Heart left ventricle (tissue), 16 donors: ENCODE measurements around the gene RBP4. TPM values are rescaled to one million over a fixed set of nuclear protein-coding genes. Genes with fewer than 3 reads are reported as not detected.
A peak's percentile ranks its signal among the peaks of the same experiment; 100 is the strongest.

Source experiments
- ATAC-seq, 4 donors: fragments of 200-7000 bp; cut with Tn5 transposase; one replicate each; pipeline ENCODE4 v1.9.1; 2020 to 2022; ENCODE audit warnings: moderate library complexity in 4 of 4, mild to moderate bottlenecking in 3 of 4, moderate number of reproducible peaks in 1 of 4
- DNase-seq, 5 donors: peaks; one replicate each; pipeline ENCODE4 v3.0.0-alpha.2; 2020
- H3K27ac ChIP-seq, 12 donors: fragments of 200-600 bp; sonication (generic) in 4 of 12; one replicate each; pipeline versions ENCODE4 v1.5.0 to v1.8.0; 2016 to 2022; ENCODE audit warnings: mild to moderate bottlenecking in 2 of 12
- H3K27me3 ChIP-seq, 9 donors: fragments of 200-600 bp; sonication (generic) in 2 of 9; one replicate each; pipeline versions ENCODE4 v1.5.1 to v1.8.0; 2016 to 2022; ENCODE audit warnings: mild to moderate bottlenecking in 3 of 9
- H3K36me3 ChIP-seq, 9 donors: fragments of 200-600 bp; sonication (generic) in 2 of 9; one replicate each; pipeline versions ENCODE4 v1.5.0 to v1.8.0; 2018 to 2022; ENCODE audit warnings: mild to moderate bottlenecking in 2 of 9
- H3K4me1 ChIP-seq, 12 donors: fragments of 200-600 bp; sonication (generic) in 4 of 12; one replicate each; pipeline versions ENCODE4 v1.5.0 to v1.8.0; 2016 to 2022; ENCODE audit warnings: mild to moderate bottlenecking in 3 of 12
- H3K4me3 ChIP-seq, 12 donors: fragments of 200-600 bp; sonication (generic) in 4 of 12; one replicate each; pipeline versions ENCODE4 v1.5.0 to v1.8.0; 2017 to 2022; ENCODE audit warnings: mild to moderate bottlenecking in 9 of 12, moderate library complexity in 4 of 12
- H3K9me3 ChIP-seq, 12 donors: fragments of 200-600 bp; sonication (generic) in 4 of 12; one replicate each; pipeline versions ENCODE4 v1.5.0 to v1.8.0; 2016 to 2022; ENCODE audit warnings: mild to moderate bottlenecking in 1 of 12
- CTCF ChIP-seq, 12 donors: fragments of 200-600 bp; sonication (generic) in 4 of 12; IDR thresholded peaks; one replicate each; pipeline versions ENCODE4 v1.5.0 to v1.8.0; 2018 to 2022; ENCODE audit warnings: antibody characterized with exemption in 12 of 12, mild to moderate bottlenecking in 5 of 12
- POLR2A ChIP-seq, 2 donors: fragments of 450-650 bp; IDR thresholded peaks; one replicate each; pipeline ENCODE4 v1.6.1; 2017; ENCODE audit warnings: antibody characterized with exemption in 2 of 2, mild to moderate bottlenecking in 2 of 2, moderate library complexity in 2 of 2
- WGBS, 4 donors: extraction: QIAGEN DNeasy Blood & Tissue Kit in 2 of 4; methylation state at CpG; one replicate each; pipeline versions ENCODE4 v1.1.5 to v1.1.7; 2013 to 2018; 5-methylcytosine and 5-hydroxymethylcytosine counted together
- intact Hi-C, 10 donors: fragments of 100-400 bp; cut with DNase I; formaldehyde crosslinking; loops; one replicate each; pipeline versions ENCODE4 v1.11.1 to v1.14.2; 2022
- polyA plus RNA-seq, 2 donors: library from polyadenylated mRNA; stranded (reverse); fragments of 200-250 nt; gene quantifications; one replicate each; pipeline ENCODE4 v1.2.3, GENCODE V29; 2013
- total RNA-seq, 9 donors: library from RNA; depleted of rRNA in 2 of 9; stranded (reverse); fragments of >200 nt in 2 of 9; fragmentation: NEBNext Ultra II Directional in 3 of 9; extraction: Animal tissue kit (Norgen Biotek cat#: 25700) in 3 of 9; gene quantifications; one replicate each; pipeline versions ENCODE4 v1.1.0 to v1.2.4, GENCODE V29; 2016 to 2023
- donor health status: ischemic (EF 13 %, LVEDD 7.1; RV severe dilation, severe dysfunction).
- donor health status: healthy with polysubstance abuse.
- donor health status: DM: no; HTN: yes; CAD: no.
- donor health status: DM: no; HTN: no; CAD: no.
- donor health status: ischemic (EF 25% LVEDD 6.9; RV normal size, moderate dysfunction).
- donor health status: ischemic (EF 25% LVEDD 5.7; RV mildly dilated, moderate dysfunction).
- donor health status: healthy.
- donor health status: DM: yes; HTN: yes; CAD: no.
- donor health status: ischemic (EF 35%, LVEDD 5.7; RV mildly dilated, moderate dysfunction).
- donor health status: nonischemic (EF 11% LVEDD 7.7; RV severe dilation, severe dysfunction).
- donor health status: DM: yes; HTN: yes; CAD: no.
- donor health status: PGD.
- donor health status: ischemic (EF 29% LVEDD 5.4; RV normal size, mild dysfunction).
- donor health status: nonischemic (EF 23%, LVEDD 6.1; RV moderate dilation, normal function).

RBP4 gene
- total and polyA plus RNA-seq, 11 donors = 0.35 to 63.4 (median 3.2) TPM; not detected in 1

GRCh38 chr10:93601774-93602162, 733 bp upstream of the RBP4 start:
- intact Hi-C loops = no loop called here
- TF ChIP-seq POLR2A (IDR thresholded peaks at IDR 0.05) (no peak), CTCF (IDR thresholded peaks at IDR 0.05) (no peak)
- ATAC-seq (no peak), DNase-seq (no peak)
- Histone ChIP-seq H3K27me3 (peaks cover 7 to 63% (median 37%) of the 10 kb centered on the region in 9 donors), H3K27ac (no peak overlapping the region), H3K9me3 (no peaks in the 10 kb centered on the region), H3K4me1 (peaks cover 0 to 16% (median 8%) of the 10 kb centered on the region in 12 donors), H3K36me3 (no peaks in the 10 kb centered on the region), H3K4me3 (peak overlapping the region in 4 of 12 donors; percentile 30 to 54 (median 44))
- WGBS, 4 donors = 7 to 13% (median 11%) methylated on average over 7 of the region's 7 CpGs

GRCh38 chr10:93600446-93601145, 439 bp downstream of the RBP4 start:
- H3K36me3 ChIP-seq = no peaks in the 10 kb centered on the region
- no peaks in the 10 kb centered on the region for H3K9me3 ChIP-seq
- 8 to 12% (median 8%) methylated on average over 46 to 60 of the region's 60 CpGs; no CpG with 5 or more reads in 1 of the 4 donors for WGBS, 4 donors
- ATAC-seq = peak in 2 of 4 donors; percentile 34 to 54
- peaks cover 7 to 55% (median 37%) of the 10 kb centered on the region in 9 donors for H3K27me3 ChIP-seq
- H3K27ac ChIP-seq = no peak overlapping the region
- TF ChIP-seq CTCF (IDR thresholded peaks at IDR 0.05) = no peak
- TF ChIP-seq POLR2A (IDR thresholded peaks at IDR 0.05) = no peak
- DNase-seq = no peak
- H3K4me1 ChIP-seq = peaks cover 0 to 16% (median 8%) of the 10 kb centered on the region in 12 donors
- peak overlapping the region; percentile 5 to 54 (median 38) for H3K4me3 ChIP-seq
- intact Hi-C loops = no loop called here

- TF ChIP-seq CTCF (IDR thresholded peaks at IDR 0.05) (no peak), POLR2A (IDR thresholded peaks at IDR 0.05) (no peak)
- Histone ChIP-seq H3K4me1 (peaks cover 0 to 16% (median 8%) of the 10 kb centered on the region in 12 donors), H3K27ac (no peak overlapping the region), H3K36me3 (no peaks in the 10 kb centered on the region), H3K27me3 (peaks cover 7 to 51% (median 37%) of the 10 kb centered on the region in 9 donors), H3K9me3 (no peaks in the 10 kb centered on the region), H3K4me3 (no peak overlapping the region)
- DNase-seq = no peak
- WGBS, 4 donors = 78 to 94% (median 86%) methylated on average over 4 of the region's 4 CpGs
- intact Hi-C loops = no loop called here
- ATAC-seq = no peak
Measured at GRCh38 chr10:93599778-93600177, 1.3 kb downstream of the RBP4 start.

GRCh38 chr10:93599335-93599734, 1.7 kb downstream of the RBP4 start:
- Histone ChIP-seq H3K27me3 (peaks cover 7 to 46% (median 35%) of the 10 kb centered on the region in 9 donors), H3K36me3 (no peaks in the 10 kb centered on the region), H3K9me3 (no peaks in the 10 kb centered on the region), H3K4me3 (no peak overlapping the region), H3K27ac (no peak overlapping the region), H3K4me1 (peaks cover 0 to 16% (median 8%) of the 10 kb centered on the region in 12 donors)
- ATAC-seq (no peak), DNase-seq (no peak)
- TF ChIP-seq CTCF (IDR thresholded peaks at IDR 0.05) (no peak), POLR2A (IDR thresholded peaks at IDR 0.05) (no peak)
- intact Hi-C loops = no loop called here
- 28 to 62% (median 32%) methylated on average over 1 of the region's 1 CpG for WGBS, 4 donors
